ENCODE measurements around the gene GRAMD1C.
A peak's percentile ranks its signal among the peaks of the same experiment; 100 is the strongest.

GRAMD1C gene

GRCh38 chr3:113867506-113867905 lies 28.9 kb downstream of the GRAMD1C start:
- no peak for DNase-seq

GRCh38 chr3:113873293-113873692 lies 34.7 kb downstream of the GRAMD1C start:
- DNase-seq, result no peak

- DNase-seq, result no peak
These were observed 35.4 kb downstream of the GRAMD1C start for GRCh38 chr3:113873814-113874526.

- no peak for DNase-seq
These were observed 39.8 kb downstream of the GRAMD1C start for GRCh38 chr3:113878403-113878802.

- DNase-seq, result no peak
These were observed 46.5 kb downstream of the GRAMD1C start for GRCh38 chr3:113885050-113885449.

GRCh38 chr3:113890256-113890900 lies 51.8 kb downstream of the GRAMD1C start:
- DNase-seq, result no peak

- DNase-seq, result no peak
These were observed 56.3 kb downstream of the GRAMD1C start for GRCh38 chr3:113894927-113895326.

GRCh38 chr3:113895964-113896363 lies 57.4 kb downstream of the GRAMD1C start:
- DNase-seq, result no peak

GRCh38 chr3:113896930-113897329 lies 58.3 kb downstream of the GRAMD1C start:
- DNase-seq, result no peak

GRCh38 chr3:113897373-113897777 lies 58.8 kb downstream of the GRAMD1C start:
- DNase-seq, result no peak

GRCh38 chr3:113898892-113899291 lies 60.3 kb downstream of the GRAMD1C start:
- no peak for DNase-seq

- DNase-seq, result no peak
These were observed 68.1 kb downstream of the GRAMD1C start for GRCh38 chr3:113906568-113907140.

GRCh38 chr3:113908133-113908532 lies 69.5 kb downstream of the GRAMD1C start:
- DNase-seq, result no peak

- DNase-seq, result no peak
These were observed 72.4 kb downstream of the GRAMD1C start for GRCh38 chr3:113910966-113911365.

- DNase-seq, result peak in 1 of 2 experiments; percentile 4
These were observed 74.1 kb downstream of the GRAMD1C start for GRCh38 chr3:113912552-113913236.

- DNase-seq, result no peak
These were observed 76.1 kb downstream of the GRAMD1C start for GRCh38 chr3:113914646-113915045.

GRCh38 chr3:113927556-113927955 lies 89.0 kb downstream of the GRAMD1C start:
- no peak for DNase-seq

GRCh38 chr3:113946831-113947230 lies 108.2 kb downstream of the GRAMD1C start:
- no peak for DNase-seq

GRCh38 chr3:113947372-113948014 lies 108.9 kb downstream of the GRAMD1C start, which contains the start of gene ZDHHC23:
Gene ZDHHC23 (plus strand): TSS chr3:113948013. CDS start chr3:113948803, 790 bp downstream.
- peak; percentile 38 to 48 for DNase-seq

GRCh38 chr3:113948015-113948917 lies 109.7 kb downstream of the GRAMD1C start:
- peak; percentile 5 to 11 for DNase-seq

- no peak for DNase-seq
These were observed 114.3 kb downstream of the GRAMD1C start for GRCh38 chr3:113952921-113953320.

GRCh38 chr3:113953677-113954076 lies 115.1 kb downstream of the GRAMD1C start:
- no peak for DNase-seq
